ENCODE results near the gene MPPED1.

The MPPED1 gene

GRCh38 chr22:43516996-43517635 lies 105.3 kb downstream of the MPPED1 start:
- no peak overlapping the region for H3K9ac ChIP-seq (ENCODE audit: low read depth, low read length)
- no peaks in the 10 kb centered on the region for H3K9me3 ChIP-seq (ENCODE audit: control insufficient read depth, insufficient read depth, low read length)
- no peaks in the 10 kb centered on the region for H3K4me1 ChIP-seq (ENCODE audit: insufficient read depth, low read length)
- no peaks in the 10 kb centered on the region for H3K36me3 ChIP-seq (ENCODE audit: insufficient read depth, low read length)

- H3K9me3 ChIP-seq (ENCODE audit: control insufficient read depth, insufficient read depth, low read length) = no peaks in the 10 kb centered on the region
- H3K9ac ChIP-seq (ENCODE audit: low read depth, low read length) = no peak overlapping the region
- H3K4me1 ChIP-seq (ENCODE audit: insufficient read depth, low read length) = no peaks in the 10 kb centered on the region
- H3K36me3 ChIP-seq (ENCODE audit: insufficient read depth, low read length) = no peaks in the 10 kb centered on the region
Observed at GRCh38 chr22:43520632-43521039, 108.8 kb downstream of the MPPED1 start.

GRCh38 chr22:43521716-43522115 lies 109.9 kb downstream of the MPPED1 start:
- Histone ChIP-seq H3K4me1 (ENCODE audit: insufficient read depth, low read length) (no peaks in the 10 kb centered on the region), H3K36me3 (ENCODE audit: insufficient read depth, low read length) (no peaks in the 10 kb centered on the region)

GRCh38 chr22:43526117-43526655 lies 114.4 kb downstream of the MPPED1 start:
- Histone ChIP-seq H3K4me1 (ENCODE audit: insufficient read depth, low read length) (no peaks in the 10 kb centered on the region), H3K9ac (ENCODE audit: low read depth, low read length) (no peak overlapping the region), H3K36me3 (ENCODE audit: insufficient read depth, low read length) (no peaks in the 10 kb centered on the region), H3K9me3 (ENCODE audit: control insufficient read depth, insufficient read depth, low read length) (no peaks in the 10 kb centered on the region)

More at GRCh38 chr22:43521716-43522115, 109.9 kb downstream of the MPPED1 start:
- H3K9me3 ChIP-seq (ENCODE audit: control insufficient read depth, insufficient read depth, low read length) = no peaks in the 10 kb centered on the region
- no peak overlapping the region for H3K9ac ChIP-seq (ENCODE audit: low read depth, low read length)

GRCh38 chr22:43526946-43527345 lies 115.1 kb downstream of the MPPED1 start:
- Histone ChIP-seq H3K4me1 (ENCODE audit: insufficient read depth, low read length) (no peaks in the 10 kb centered on the region), H3K9me3 (ENCODE audit: control insufficient read depth, insufficient read depth, low read length) (no peaks in the 10 kb centered on the region), H3K9ac (ENCODE audit: low read depth, low read length) (no peak overlapping the region), H3K36me3 (ENCODE audit: insufficient read depth, low read length) (no peaks in the 10 kb centered on the region)

- no peak overlapping the region for H3K9ac ChIP-seq (ENCODE audit: low read depth, low read length)
- H3K9me3 ChIP-seq (ENCODE audit: control insufficient read depth, insufficient read depth, low read length) = no peaks in the 10 kb centered on the region
- no peaks in the 10 kb centered on the region for H3K4me1 ChIP-seq (ENCODE audit: insufficient read depth, low read length)
- no peaks in the 10 kb centered on the region for H3K36me3 ChIP-seq (ENCODE audit: insufficient read depth, low read length)
Observed at GRCh38 chr22:43528601-43529360, 117.0 kb downstream of the MPPED1 start.

GRCh38 chr22:43529461-43529860 lies 117.6 kb downstream of the MPPED1 start:
- no peak overlapping the region for H3K9ac ChIP-seq (ENCODE audit: low read depth, low read length)
- no peaks in the 10 kb centered on the region for H3K4me1 ChIP-seq (ENCODE audit: insufficient read depth, low read length)
- no peaks in the 10 kb centered on the region for H3K36me3 ChIP-seq (ENCODE audit: insufficient read depth, low read length)
- H3K9me3 ChIP-seq (ENCODE audit: control insufficient read depth, insufficient read depth, low read length) = no peaks in the 10 kb centered on the region

GRCh38 chr22:43529934-43530333 lies 118.1 kb downstream of the MPPED1 start:
- Histone ChIP-seq H3K9ac (ENCODE audit: low read depth, low read length) (no peak overlapping the region), H3K36me3 (ENCODE audit: insufficient read depth, low read length) (no peaks in the 10 kb centered on the region), H3K4me1 (ENCODE audit: insufficient read depth, low read length) (no peaks in the 10 kb centered on the region), H3K9me3 (ENCODE audit: control insufficient read depth, insufficient read depth, low read length) (no peaks in the 10 kb centered on the region)

GRCh38 chr22:43530349-43531201 lies 118.8 kb downstream of the MPPED1 start:
- Histone ChIP-seq H3K9me3 (ENCODE audit: control insufficient read depth, insufficient read depth, low read length) (no peaks in the 10 kb centered on the region), H3K4me1 (ENCODE audit: insufficient read depth, low read length) (no peaks in the 10 kb centered on the region), H3K36me3 (ENCODE audit: insufficient read depth, low read length) (no peaks in the 10 kb centered on the region), H3K9ac (ENCODE audit: low read depth, low read length) (no peak overlapping the region)

- H3K36me3 ChIP-seq (ENCODE audit: insufficient read depth, low read length) = no peaks in the 10 kb centered on the region
- H3K9me3 ChIP-seq (ENCODE audit: control insufficient read depth, insufficient read depth, low read length) = no peaks in the 10 kb centered on the region
- no peaks in the 10 kb centered on the region for H3K4me1 ChIP-seq (ENCODE audit: insufficient read depth, low read length)
- H3K9ac ChIP-seq (ENCODE audit: low read depth, low read length) = no peak overlapping the region
Observed at GRCh38 chr22:43531651-43532050, 119.8 kb downstream of the MPPED1 start.

- no peaks in the 10 kb centered on the region for H3K4me1 ChIP-seq (ENCODE audit: insufficient read depth, low read length)
- no peak overlapping the region for H3K9ac ChIP-seq (ENCODE audit: low read depth, low read length)
- no peaks in the 10 kb centered on the region for H3K36me3 ChIP-seq (ENCODE audit: insufficient read depth, low read length)
- no peaks in the 10 kb centered on the region for H3K9me3 ChIP-seq (ENCODE audit: control insufficient read depth, insufficient read depth, low read length)
Observed at GRCh38 chr22:43532301-43533155, 120.7 kb downstream of the MPPED1 start.

GRCh38 chr22:43533156-43533530 lies 121.3 kb downstream of the MPPED1 start:
- H3K9me3 ChIP-seq (ENCODE audit: control insufficient read depth, insufficient read depth, low read length) = peaks cover 3% of the 10 kb centered on the region; the same call in 1 of the 2 replicates
- no peaks in the 10 kb centered on the region for H3K36me3 ChIP-seq (ENCODE audit: insufficient read depth, low read length)
- no peaks in the 10 kb centered on the region for H3K4me1 ChIP-seq (ENCODE audit: insufficient read depth, low read length)
- H3K9ac ChIP-seq (ENCODE audit: low read depth, low read length) = no peak overlapping the region

- H3K9ac ChIP-seq (ENCODE audit: low read depth, low read length) = no peak overlapping the region
- H3K4me1 ChIP-seq (ENCODE audit: insufficient read depth, low read length) = no peaks in the 10 kb centered on the region
- H3K36me3 ChIP-seq (ENCODE audit: insufficient read depth, low read length) = no peaks in the 10 kb centered on the region
- peaks cover 3% of the 10 kb centered on the region; the same call in 1 of the 2 replicates for H3K9me3 ChIP-seq (ENCODE audit: control insufficient read depth, insufficient read depth, low read length)
Observed at GRCh38 chr22:43533656-43534428, 122.0 kb downstream of the MPPED1 start.
